A673 (cell line): ENCODE measurements around the gene FLT3.

Experiments used
- EZH2 ChIP-seq: fragments of 200-600 bp; sonication (generic); IDR thresholded peaks from 2 replicates; pipeline ENCODE4 v1.6.1; 2017; ENCODE audit warnings: borderline replicate concordance, low read depth, mild to moderate bottlenecking, mixed read lengths, antibody characterized with exemption, low read length; ENCODE audit not compliant: poor library complexity, severe bottlenecking
- TF ChIP-seq, protein P1 (sequence below): fragments of 300-800, 200-600 bp; sonication (generic); conservative IDR thresholded peaks from 2 replicates; pipeline ENCODE4 v1.5.1; 2017; ENCODE audit warnings: low read depth, mild to moderate bottlenecking, antibody characterized with exemption, low read length, moderate library complexity, mixed read lengths

DNA sequence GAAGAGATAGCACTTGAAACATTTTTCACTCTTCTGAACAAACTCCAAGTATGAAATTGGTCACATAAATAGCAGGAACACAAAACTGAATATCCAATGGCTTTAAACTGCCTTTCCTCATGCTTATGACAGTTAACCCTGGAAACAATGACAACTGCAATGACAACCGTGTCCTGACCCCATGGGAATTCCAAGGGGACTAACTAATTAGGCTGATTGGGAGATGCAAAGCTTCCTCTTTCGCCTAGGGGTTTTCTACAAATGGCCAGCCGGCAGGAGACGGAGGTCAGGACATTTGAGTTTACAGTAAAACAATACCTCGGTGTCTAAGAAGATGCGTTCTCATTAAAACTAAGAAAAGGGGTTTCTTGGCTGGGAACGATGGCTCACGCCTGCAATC is 58.9 kb downstream of the FLT3 start:
- TF ChIP-seq, protein P1, sequence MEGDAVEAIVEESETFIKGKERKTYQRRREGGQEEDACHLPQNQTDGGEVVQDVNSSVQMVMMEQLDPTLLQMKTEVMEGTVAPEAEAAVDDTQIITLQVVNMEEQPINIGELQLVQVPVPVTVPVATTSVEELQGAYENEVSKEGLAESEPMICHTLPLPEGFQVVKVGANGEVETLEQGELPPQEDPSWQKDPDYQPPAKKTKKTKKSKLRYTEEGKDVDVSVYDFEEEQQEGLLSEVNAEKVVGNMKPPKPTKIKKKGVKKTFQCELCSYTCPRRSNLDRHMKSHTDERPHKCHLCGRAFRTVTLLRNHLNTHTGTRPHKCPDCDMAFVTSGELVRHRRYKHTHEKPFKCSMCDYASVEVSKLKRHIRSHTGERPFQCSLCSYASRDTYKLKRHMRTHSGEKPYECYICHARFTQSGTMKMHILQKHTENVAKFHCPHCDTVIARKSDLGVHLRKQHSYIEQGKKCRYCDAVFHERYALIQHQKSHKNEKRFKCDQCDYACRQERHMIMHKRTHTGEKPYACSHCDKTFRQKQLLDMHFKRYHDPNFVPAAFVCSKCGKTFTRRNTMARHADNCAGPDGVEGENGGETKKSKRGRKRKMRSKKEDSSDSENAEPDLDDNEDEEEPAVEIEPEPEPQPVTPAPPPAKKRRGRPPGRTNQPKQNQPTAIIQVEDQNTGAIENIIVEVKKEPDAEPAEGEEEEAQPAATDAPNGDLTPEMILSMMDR: no peak
- TF ChIP-seq EZH2: no peak
